HepG2 (cell line): ENCODE results near the gene TTC39B. TPM values are rescaled to one million over a fixed set of nuclear protein-coding genes. Genes with fewer than 3 reads are reported as not detected.

Experiments used
- ATAC-seq: fragments of 200-7000 bp; cut with Tn5 transposase; 3 replicates; pipeline ENCODE4 v1.9.1; 2020; ENCODE audit warnings: mild to moderate bottlenecking, moderate library complexity
- BruUV-seq: library from RNA; stranded (reverse); fragments of 400-500 nt; replicated peaks from 2 replicates; lab custom pipeline; 2021; lab: Mats Ljungman, UMichigan
- CTCF ChIA-PET: fragments of 300-600 bp; formaldehyde crosslinking; extraction: SDS; loops from one replicate; lab custom pipeline; 2021; ENCODE audit warnings: low total read pairs, inconsistent platforms, low intra/inter-chr PET ratio; lab: Yijun Ruan, JAX
- POLR2A ChIA-PET: fragments of 350-600 bp; sonication (Branson Sonifier 250); formaldehyde crosslinking; loops from one replicate; lab custom pipeline; 2020; ENCODE audit warnings: antibody characterized with exemption, inconsistent platforms; lab: Yijun Ruan, JAX
- DNase-seq: peaks from one replicate; pipeline ENCODE4 v3.0.0-alpha.2; 2015; ENCODE audit warnings: low spot score
- FAIRE-seq: peaks from 3 replicates; lab custom pipeline; 2011; peaks lifted over from hg19 to GRCh38; lab: Jason Lieb, UNC
- H2AFZ ChIP-seq: one replicate; pipeline ENCODE4 v1.6.1; 2011; ENCODE audit warnings: low read length, inconsistent platforms
- H3K27ac ChIP-seq: fragments of 300-600 bp; 3 replicates; pipeline ENCODE4 v1.8.0; 2011; ENCODE audit warnings: mixed run types, mild to moderate bottlenecking, mixed read lengths, low read length, inconsistent platforms; ENCODE audit not compliant: insufficient read depth; ENCODE audit errors: extremely low read length
- H3K27me3 ChIP-seq, 2 experiments: fragments of 200-600 bp in 1 of 2; 2 replicates in 1 of 2; 3 replicates in 1 of 2; pipeline versions ENCODE4 v1.6.0 to v1.8.0; 2011; ENCODE audit warnings: low read length in 2 of 2, mild to moderate bottlenecking in 2 of 2, moderate library complexity in 2 of 2, inconsistent platforms in 1 of 2; ENCODE audit not compliant: insufficient read depth in 2 of 2, control insufficient read depth in 1 of 2
- H3K36me3 ChIP-seq, 2 experiments: fragments of 200-600 bp in 1 of 2; replicated peaks in 1 of 2; 2 replicates in 1 of 2; 3 replicates in 1 of 2; pipeline versions ENCODE4 v1.5.1 to v1.8.0; 2011; ENCODE audit warnings: low read length in 2 of 2, inconsistent platforms in 1 of 2; ENCODE audit not compliant: insufficient read depth in 2 of 2, control insufficient read depth in 1 of 2
- H3K4me1 ChIP-seq: 2 replicates; pipeline ENCODE4 v1.5.1; 2012; ENCODE audit warnings: low read length, inconsistent platforms; ENCODE audit not compliant: insufficient read depth
- H3K4me2 ChIP-seq: 2 replicates; pipeline ENCODE4 v1.6.0; 2011; ENCODE audit warnings: low read depth, low read length, inconsistent platforms
- H3K4me3 ChIP-seq, 3 experiments: fragments of 200-600 bp in 1 of 3; sonication (generic), shearing (Covaris generic) in 1 of 3; replicated peaks in 1 of 3; 2 replicates each; pipeline ENCODE4 v1.5.1; 2011 to 2016; ENCODE audit warnings: low read length in 3 of 3, inconsistent platforms in 2 of 3, low read depth in 2 of 3, mild to moderate bottlenecking in 2 of 3, control low read depth in 1 of 3, mixed read lengths in 1 of 3; ENCODE audit not compliant: insufficient read depth in 1 of 3
- H3K79me2 ChIP-seq: one replicate; pipeline ENCODE4 v1.6.1; 2011; ENCODE audit warnings: low read length, inconsistent platforms; ENCODE audit not compliant: insufficient read depth
- H3K9ac ChIP-seq: 2 replicates; pipeline ENCODE4 v1.6.0; 2011; ENCODE audit warnings: mild to moderate bottlenecking, low read depth, low read length, inconsistent platforms; ENCODE audit not compliant: insufficient read depth
- H3K9me3 ChIP-seq: 2 replicates; pipeline ENCODE4 v1.5.1; 2012; ENCODE audit warnings: mild to moderate bottlenecking, low read length
- H4K20me1 ChIP-seq: 2 replicates; pipeline ENCODE4 v1.6.0; 2011; ENCODE audit warnings: inconsistent platforms, mild to moderate bottlenecking, low read length, moderate library complexity; ENCODE audit not compliant: insufficient read depth
- ARID2 ChIP-seq: sonication (generic); formaldehyde crosslinking; IDR thresholded peaks from 2 replicates; pipeline ENCODE4 v1.8.1; 2022; ENCODE audit warnings: mild to moderate bottlenecking, missing genetic modification reagents, borderline replicate concordance
- HNRNPL ChIP-seq: fragments of 200-400 bp; formaldehyde crosslinking; IDR thresholded peaks from 2 replicates; pipeline ENCODE4 v1.6.1; 2017; ENCODE audit warnings: mild to moderate bottlenecking, low read depth, low read length
- MTA1 ChIP-seq: sonication (generic); formaldehyde crosslinking; IDR thresholded peaks from 2 replicates; pipeline ENCODE4 v1.4.0; 2020; ENCODE audit warnings: missing genetic modification reagents, mild to moderate bottlenecking, borderline replicate concordance
- PCBP2 ChIP-seq: fragments of 200-400 bp; formaldehyde crosslinking; optimal IDR thresholded peaks from 2 replicates; pipeline ENCODE3; 2018; ENCODE audit warnings: low read length, low read depth; ENCODE audit not compliant: poor library complexity, severe bottlenecking
- TIGD3 ChIP-seq: sonication (generic); formaldehyde crosslinking; IDR thresholded peaks from 2 replicates; pipeline ENCODE4 v1.5.1; 2020; ENCODE audit warnings: mild to moderate bottlenecking, missing genetic modification reagents, borderline replicate concordance
- ZBTB44 ChIP-seq: sonication (generic); formaldehyde crosslinking; IDR thresholded peaks from 2 replicates; pipeline ENCODE4 v1.4.0; 2020; ENCODE audit warnings: missing genetic modification reagents
- ZBTB49 ChIP-seq: sonication (generic); formaldehyde crosslinking; IDR thresholded peaks from 2 replicates; pipeline ENCODE4 v1.4.0; 2020; ENCODE audit warnings: missing genetic modification reagents, borderline replicate concordance
- ZNF407 ChIP-seq: sonication (generic); formaldehyde crosslinking; IDR thresholded peaks from one replicate; pipeline ENCODE4 v1.5.1; 2020; ENCODE audit warnings: mild to moderate bottlenecking, missing genetic modification reagents; ENCODE audit errors: not compliant biosample characterization
- ZNF496 ChIP-seq: sonication (generic); formaldehyde crosslinking; IDR thresholded peaks from 2 replicates; pipeline ENCODE4 v1.8.1; 2023; ENCODE audit warnings: mild to moderate bottlenecking, moderate library complexity, missing genetic modification reagents; ENCODE audit not compliant: insufficient replicate concordance
- whole genome bisulfite sequencing: methylation state at CpG from one replicate; pipeline ENCODE4 v1.1.6; 2017; ENCODE audit warnings: low lambda C conversion rate; 5-methylcytosine and 5-hydroxymethylcytosine counted together
- in situ Hi-C: cut with HindIII; loops from 2 replicates; pipeline ENCODE4 v1.10.0; 2017; ENCODE audit warnings: low pct_unique_long_range_greater_than_20kb; ENCODE audit not compliant: extremely low pct_ligation_motif_present
- intact Hi-C: fragments of 100-400 bp; cut with micrococcal nuclease; formaldehyde crosslinking; loops from one replicate; pipeline ENCODE4 v1.10.0; 2022; ENCODE audit not compliant: unreplicated experiment
- polyA plus RNA-seq, 8 experiments: library from polyadenylated mRNA; depleted of rRNA in 3 of 8; stranded (reverse) in 7 of 8; unstranded in 1 of 8; fragments of >200 nt; fragmentation: Illumina TruSeq in 4 of 8; extraction: Trizol in 4 of 8; gene quantifications; 2 replicates each; pipeline versions ENCODE4 v1.2.1 to v1.2.3, GENCODE V29; 2011 to 2016; ENCODE audit warnings: low read depth in 4 of 8, missing spikeins in 1 of 8, mixed read lengths in 1 of 8; ENCODE audit not compliant: insufficient read depth in 1 of 8
- total RNA-seq, 5 experiments: library from RNA; depleted of rRNA; stranded (reverse); fragments of >200 nt; fragmentation: Illumina TruSeq; extraction: Trizol; gene quantifications; 2 replicates each; pipeline ENCODE4 v1.2.3, GENCODE V29; 2016; ENCODE audit warnings: low read depth in 1 of 5

TTC39B gene
- total and polyA plus RNA-seq, 2 of the 13 experiments (the other 11 are each of a cell fraction or from before 2014, with no cell fraction given) = 14.3 to 19.4 TPM

- intact Hi-C loops (loop anchor here (5.0 kb wide), 2 partner anchors 177 to 272 kb away; no protein-coding TSS in a partner anchor), in situ Hi-C loops (no loop called here)
- no peak overlapping the region for H3K27ac ChIP-seq
- CTCF ChIA-PET = no interaction called here
- no peak overlapping the region for H3K4me2 ChIP-seq
- DNase-seq (no peak), ATAC-seq (no peak), FAIRE-seq (no peak)
- H3K79me2 ChIP-seq = no peaks in the 10 kb centered on the region
- H4K20me1 ChIP-seq = no peaks in the 10 kb centered on the region
- no peaks in the 10 kb centered on the region for H3K36me3 ChIP-seq
- H3K4me1 ChIP-seq = peaks cover 16% of the 10 kb centered on the region; the same call in 1 of the 2 replicates
- no peak overlapping the region for H3K4me3 ChIP-seq
- POLR2A ChIA-PET = no interaction called here
- H3K9me3 ChIP-seq = no peaks in the 10 kb centered on the region
- peaks cover 0 to 4% of the 10 kb centered on the region in 2 experiments; a peak in 2 of 5 replicates for H3K27me3 ChIP-seq
- H3K9ac ChIP-seq = no peak overlapping the region
- WGBS = 64% methylated on average over 13 of the region's 13 CpGs
- no TSS peak for BruUV-seq
- H2AFZ ChIP-seq = no peak overlapping the region
- TF ChIP-seq PCBP2 (no peak), ZNF407 (CRISPR knock-in tag) (no peak), TIGD3 (no peak), HNRNPL (no peak), ZBTB49 (CRISPR knock-in tag) (no peak), MTA1 (no peak), ZBTB44 (CRISPR knock-in tag) (no peak), ARID2 (CRISPR knock-in tag) (no peak), ZNF496 (CRISPR knock-in tag) (no peak)
These were observed 167.5 kb downstream of the TTC39B start for GRCh38 chr9:15139469-15139868.
